Kidney (tissue), 14 donors: ENCODE data around the gene ADGRV1. TPM values are rescaled to one million over a fixed set of nuclear protein-coding genes. Genes with fewer than 3 reads are reported as not detected.

Experiments
- DNase-seq, 5 donors: peaks; one replicate each; pipeline ENCODE4 v3.0.0-alpha.2; 2013 to 2020
- FAIRE-seq: peaks from 2 replicates; lab custom pipeline; 2012; peaks lifted over from hg19 to GRCh38; lab: Jason Lieb, UNC
- H3K27ac ChIP-seq, 2 donors: one replicate each; pipeline ENCODE4 v1.7.0; 2013; ENCODE audit warnings: low read depth in 2 of 2, low read length in 2 of 2, inconsistent platforms in 1 of 2
- H3K27me3 ChIP-seq: one replicate; pipeline ENCODE4 v1.7.1; 2013; ENCODE audit warnings: low read length, inconsistent platforms; ENCODE audit not compliant: control insufficient read depth, insufficient read depth
- H3K36me3 ChIP-seq, 3 donors: one replicate each; pipeline versions ENCODE4 v1.7.0 to v1.7.1; 2013; ENCODE audit warnings: low read length in 3 of 3, control low read depth in 1 of 3, inconsistent platforms in 1 of 3; ENCODE audit not compliant: insufficient read depth in 3 of 3, control insufficient read depth in 2 of 3
- H3K4me1 ChIP-seq, 3 donors: one replicate each; pipeline versions ENCODE4 v1.7.0 to v1.7.1; 2013; ENCODE audit warnings: low read length in 3 of 3, inconsistent platforms in 1 of 3, low read depth in 1 of 3; ENCODE audit not compliant: control insufficient read depth in 2 of 3, insufficient read depth in 2 of 3
- H3K4me3 ChIP-seq, 3 donors: one replicate each; pipeline versions ENCODE4 v1.7.0 to v1.8.1; 2013; ENCODE audit warnings: low read length in 3 of 3, control low read depth in 1 of 3, inconsistent platforms in 1 of 3
- H3K9ac ChIP-seq, 3 donors: one replicate each; pipeline versions ENCODE4 v1.7.0 to v1.7.1; 2013; ENCODE audit warnings: low read length in 3 of 3, control low read depth in 1 of 3, inconsistent platforms in 1 of 3
- H3K9me3 ChIP-seq, 3 donors: one replicate each; pipeline versions ENCODE4 v1.7.0 to v1.7.1; 2013; ENCODE audit warnings: low read length in 3 of 3, control low read depth in 1 of 3, inconsistent platforms in 1 of 3; ENCODE audit not compliant: control insufficient read depth in 2 of 3, insufficient read depth in 1 of 3
- CTCF ChIP-seq: IDR thresholded peaks from 3 replicates; pipeline ENCODE4 v1.5.1; 2012; ENCODE audit warnings: mild to moderate bottlenecking, moderate library complexity, borderline replicate concordance; ENCODE audit not compliant: insufficient read depth; ENCODE audit errors: extremely low read depth
- intact Hi-C: fragments of 100-400 bp; cut with DNase I; formaldehyde crosslinking; loops from one replicate; pipeline ENCODE4 v1.11.1; 2022
- polyA plus RNA-seq: library from polyadenylated mRNA; stranded (reverse); fragments of 350-450 nt; fragmentation: Illumina TruSeq; extraction: RNeasy Lipid Tissue Mini Kit (QIAGEN cat#74804); gene quantifications from one replicate; pipeline ENCODE4 v1.2.3, GENCODE V29; 2014; ENCODE audit warnings: low read depth, low replicate concordance; ENCODE audit not compliant: insufficient read depth
- total RNA-seq: library from RNA; stranded (reverse); fragmentation: NEBNext Ultra II Directional; extraction: Animal tissue kit (Norgen Biotek cat#: 25700); gene quantifications from one replicate; pipeline ENCODE4 v1.2.1, GENCODE V29; 2021
- donor health status: control.
- donor health status: control.
- donor health status: control.
- donor health status: control.
- donor health status: control.
- donor health status: DM: yes; HTN: yes; CAD: no.
- donor health status: Normal renal cell carcinoma (clear cell type).

The ADGRV1 gene
- total and polyA plus RNA-seq, 2 donors from 2014 or later = 7.0 to 7.3 TPM

GRCh38 chr5:91182763-91183162 lies 624.2 kb downstream of the ADGRV1 start:
- no peaks in the 10 kb centered on the region for H3K9me3 ChIP-seq
- FAIRE-seq = no peak
- no peak for TF ChIP-seq CTCF

GRCh38 chr5:91183743-91184142 lies 625.1 kb downstream of the ADGRV1 start:
- intact Hi-C loops = no loop called here

More at GRCh38 chr5:91182763-91183162, 624.2 kb downstream of the ADGRV1 start:
- intact Hi-C loops = no loop called here
- Histone ChIP-seq H3K27me3 (no peaks in the 10 kb centered on the region), H3K36me3 (no peaks in the 10 kb centered on the region), H3K4me3 (no peak overlapping the region), H3K27ac (no peak overlapping the region), H3K4me1 (no peaks in the 10 kb centered on the region), H3K9ac (no peak overlapping the region)
- no peak for DNase-seq

GRCh38 chr5:91186101-91186500 lies 627.5 kb downstream of the ADGRV1 start:
- no peak overlapping the region for H3K27ac ChIP-seq
- no peaks in the 10 kb centered on the region for H3K36me3 ChIP-seq
- no peak overlapping the region for H3K4me3 ChIP-seq
- no peak for DNase-seq
- intact Hi-C loops = no loop called here
- no peak for FAIRE-seq
- H3K27me3 ChIP-seq = no peaks in the 10 kb centered on the region
- H3K9ac ChIP-seq = no peak overlapping the region
- H3K9me3 ChIP-seq = no peaks in the 10 kb centered on the region
- TF ChIP-seq CTCF = no peak
- peaks cover 0 to 3% (median 0%) of the 10 kb centered on the region in 3 donors for H3K4me1 ChIP-seq

More at GRCh38 chr5:91183743-91184142, 625.1 kb downstream of the ADGRV1 start:
- no peaks in the 10 kb centered on the region for H3K4me1 ChIP-seq
- DNase-seq = no peak
- no peak overlapping the region for H3K27ac ChIP-seq
- H3K9ac ChIP-seq = no peak overlapping the region
- FAIRE-seq = no peak
- no peaks in the 10 kb centered on the region for H3K36me3 ChIP-seq
- no peak overlapping the region for H3K4me3 ChIP-seq
- no peaks in the 10 kb centered on the region for H3K27me3 ChIP-seq
- no peak for TF ChIP-seq CTCF
- H3K9me3 ChIP-seq = no peaks in the 10 kb centered on the region

GRCh38 chr5:91187032-91187431 lies 628.4 kb downstream of the ADGRV1 start:
- Histone ChIP-seq H3K4me1 (peaks cover 0 to 3% (median 0%) of the 10 kb centered on the region in 3 donors), H3K27ac (no peak overlapping the region), H3K36me3 (no peaks in the 10 kb centered on the region), H3K9ac (no peak overlapping the region), H3K27me3 (no peaks in the 10 kb centered on the region), H3K9me3 (no peaks in the 10 kb centered on the region), H3K4me3 (no peak overlapping the region)
- intact Hi-C loops = no loop called here
- no peak for TF ChIP-seq CTCF
- DNase-seq = no peak
- no peak for FAIRE-seq
